GM19025 (cell line): ENCODE results near the gene RERE.
"Not testable (repeated sequence)": the region's sequence is repeated elsewhere in the genome, so short reads cannot be mapped to it uniquely, and the experiment has no call there.

ENCODE experiments used
- ATAC-seq: cut with Tn5 transposase; IDR thresholded peaks from one replicate; pipeline ENCODE4 v1.9.1; 2021; ENCODE audit warnings: mild to moderate bottlenecking, low read depth, moderate library complexity; ENCODE audit not compliant: unreplicated experiment

The RERE gene

DNA sequence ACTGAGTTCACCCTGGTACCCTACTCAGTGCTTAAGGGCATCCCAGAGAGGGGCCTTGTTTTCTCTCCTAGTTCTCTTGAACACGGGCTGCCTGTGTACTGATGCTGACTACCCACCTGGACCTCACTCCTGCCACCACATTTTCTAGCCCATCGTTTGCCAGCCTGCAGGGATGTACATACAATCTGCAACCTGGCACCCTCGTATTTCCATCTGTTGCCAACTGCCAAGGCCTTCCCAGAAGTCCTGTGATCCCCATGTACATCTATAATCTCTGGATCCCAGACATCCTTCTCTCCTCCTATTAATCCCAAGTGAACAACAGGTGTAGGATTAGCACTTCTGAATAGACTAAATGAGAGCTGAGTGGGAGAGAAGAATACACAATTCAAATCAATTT lies 287.5 kb downstream of the RERE start:
- no peak for ATAC-seq

DNA sequence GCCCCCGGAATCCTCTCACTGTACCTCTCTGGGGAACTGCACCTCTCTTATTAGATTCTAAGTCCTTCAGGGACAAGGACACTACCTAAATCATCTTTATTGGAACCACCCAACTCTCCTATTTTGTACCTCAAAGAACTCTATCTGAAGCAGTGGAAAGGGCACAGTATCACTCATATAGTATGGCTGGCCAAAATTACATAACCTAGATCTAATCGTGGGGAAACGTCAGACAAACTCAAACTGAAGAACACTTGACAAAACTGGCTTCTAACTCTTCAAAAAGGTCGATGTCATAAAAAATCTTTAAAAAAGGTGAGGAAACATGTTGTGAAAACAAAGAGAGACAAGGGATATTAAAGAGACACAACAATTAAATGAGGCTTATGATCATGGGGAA lies 289.5 kb downstream of the RERE start:
- no peak for ATAC-seq

DNA sequence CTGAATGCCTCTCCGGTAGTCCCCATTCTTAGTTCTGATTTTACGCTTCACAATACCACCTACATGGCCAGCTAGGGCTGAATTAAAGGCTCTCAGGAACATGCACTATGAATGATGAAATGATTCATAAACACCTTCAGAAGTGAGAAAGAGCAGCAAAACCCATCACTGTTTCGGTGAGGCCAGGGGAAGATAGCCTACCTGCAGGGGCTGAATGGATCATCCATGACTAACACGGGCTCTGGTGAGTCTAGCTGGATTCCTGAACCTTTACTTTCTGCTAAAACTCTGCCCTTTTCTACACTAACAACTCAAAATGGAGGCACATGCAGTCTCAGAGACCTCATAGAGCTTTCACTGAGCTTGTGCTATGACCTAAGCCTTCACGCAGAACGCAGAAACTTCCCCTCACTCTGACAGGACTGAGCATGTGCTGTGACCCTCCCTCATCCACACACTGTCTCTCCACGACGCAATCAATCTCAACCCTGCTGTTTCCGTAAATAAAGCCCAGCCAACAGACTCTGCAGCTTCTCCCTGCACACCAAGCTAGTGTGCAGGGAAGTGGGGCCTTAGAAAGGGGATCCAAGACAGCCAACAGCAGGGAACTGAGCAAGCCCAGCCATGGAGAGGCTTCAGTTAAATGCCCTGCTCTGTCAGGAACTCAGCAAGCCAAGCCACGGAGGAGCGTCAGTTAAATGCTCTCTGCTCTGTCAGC lies 291.7 kb downstream of the RERE start:
- ATAC-seq: no peak

DNA sequence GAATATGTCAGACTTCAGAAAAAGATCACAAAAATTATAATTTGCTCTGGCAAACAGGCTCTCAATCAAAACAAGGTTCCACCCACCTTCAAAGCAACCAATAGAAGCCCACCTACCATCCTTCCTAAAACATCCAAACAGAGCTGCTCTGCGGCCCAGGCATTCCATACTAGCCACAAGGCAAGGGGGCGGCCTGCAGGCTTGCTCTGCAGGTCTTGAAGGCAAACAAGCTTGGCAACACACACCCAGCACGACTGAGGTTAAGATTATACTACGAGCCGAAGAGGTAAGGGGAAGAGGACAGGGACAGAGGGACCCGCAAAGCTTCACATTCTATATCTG lies 292.3 kb downstream of the RERE start:
- no peak for ATAC-seq

DNA sequence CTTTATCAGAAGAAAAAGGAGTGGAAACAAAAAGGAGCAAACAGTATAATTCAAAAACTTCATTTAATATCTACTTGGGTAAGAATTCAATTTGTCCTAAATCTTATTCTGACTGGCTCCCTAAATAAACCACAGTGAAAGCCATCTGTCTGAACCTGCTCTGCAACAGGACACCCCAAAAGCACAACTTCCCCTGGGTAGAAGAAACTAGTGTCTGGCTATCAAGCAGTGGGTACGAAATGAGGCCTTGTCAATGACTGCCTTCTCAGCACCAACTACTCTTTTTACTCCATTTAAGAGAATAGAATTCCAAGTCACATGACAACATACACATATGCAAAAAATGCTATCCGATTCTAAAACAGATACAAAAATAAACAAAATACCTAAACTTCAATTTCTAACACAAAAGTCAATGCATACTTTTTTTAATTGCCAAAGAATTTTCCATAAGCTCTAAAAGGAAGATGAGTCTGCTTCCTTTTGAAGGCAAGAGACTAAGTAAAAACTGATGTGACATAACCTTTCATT lies 292.7 kb downstream of the RERE start:
- ATAC-seq: no peak

DNA sequence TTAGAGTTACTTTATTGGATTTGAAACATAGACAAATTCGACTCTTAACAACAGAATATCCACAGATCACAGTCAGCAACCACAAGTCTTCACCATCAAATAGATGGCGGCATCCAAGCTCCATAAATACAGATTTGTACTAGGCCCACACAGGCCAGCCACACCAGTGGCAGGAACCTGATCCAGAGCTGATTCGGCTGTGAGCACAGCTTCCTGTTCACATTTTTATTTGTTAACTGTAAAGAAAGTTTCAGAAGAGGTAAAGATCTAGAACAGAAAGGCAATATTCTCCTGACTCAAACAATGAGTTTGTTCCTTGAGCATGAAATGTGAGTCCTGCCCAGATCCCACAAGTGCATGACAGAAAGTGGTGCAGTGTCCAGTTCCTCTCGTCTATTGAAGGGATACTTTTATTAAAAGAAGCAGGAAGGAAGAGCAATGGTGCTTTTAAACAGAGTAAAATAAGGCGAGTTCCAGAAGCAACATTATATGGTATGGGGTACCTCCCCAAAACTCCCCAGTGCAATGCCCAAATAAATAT lies 293.7 kb downstream of the RERE start:
- no peak for ATAC-seq

DNA sequence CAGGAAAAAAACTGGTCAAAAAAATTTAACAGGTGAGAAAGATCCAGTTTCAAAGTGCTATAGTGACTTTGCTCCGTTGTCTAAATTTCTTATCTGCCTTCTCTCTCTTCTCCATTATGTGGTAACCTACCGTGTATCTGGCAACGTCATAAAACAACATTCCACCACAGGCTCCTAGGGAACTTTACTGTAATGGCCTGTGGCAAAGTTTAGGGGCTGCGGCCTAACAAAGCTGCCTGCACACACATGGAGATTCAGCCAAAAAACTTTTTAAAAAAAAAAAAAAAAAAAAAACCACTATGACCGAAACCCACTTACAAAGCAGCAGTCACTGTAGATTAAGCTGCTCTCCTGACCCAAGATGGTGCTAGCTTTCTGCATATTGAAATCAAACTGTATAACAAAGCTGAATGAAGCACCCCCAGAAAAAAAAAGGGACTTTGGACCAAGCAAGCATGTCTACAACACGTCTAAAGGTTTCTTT lies 296.9 kb downstream of the RERE start:
- ATAC-seq: no peak

DNA sequence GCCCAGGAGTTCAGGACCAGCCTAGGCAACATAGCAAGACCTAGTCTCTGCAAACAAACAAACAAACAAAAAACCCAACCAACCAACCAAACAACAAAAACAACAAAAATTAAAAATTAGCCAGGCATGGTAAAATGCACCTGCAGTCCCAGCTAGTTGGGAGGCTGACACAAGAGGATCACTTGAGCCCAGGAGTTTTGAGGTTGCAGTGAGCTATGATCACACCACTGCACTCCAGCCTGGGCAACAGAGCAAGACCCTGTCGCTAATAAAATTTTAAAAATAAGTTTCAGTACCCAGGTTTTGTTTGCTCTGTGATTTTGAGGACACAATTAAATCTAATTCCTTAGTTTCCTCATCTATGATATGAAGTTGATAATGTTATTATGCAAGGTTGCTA lies 298.3 kb downstream of the RERE start:
- ATAC-seq: no peak

DNA sequence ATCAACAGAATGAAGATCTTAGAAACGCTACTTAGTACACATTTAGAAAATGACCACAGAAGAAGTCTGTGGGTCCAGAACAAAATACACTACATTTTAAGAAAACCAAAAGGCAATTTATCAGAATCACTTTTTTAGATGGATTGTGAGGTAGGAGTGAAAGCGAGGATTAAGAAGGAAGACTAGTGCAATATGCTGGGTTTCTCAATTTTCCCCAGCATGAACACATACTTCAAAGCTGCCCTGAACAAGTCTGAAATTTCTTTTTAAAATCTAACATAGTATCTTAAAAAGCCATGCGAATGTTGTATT lies 299.0 kb downstream of the RERE start:
- ATAC-seq: no peak

DNA sequence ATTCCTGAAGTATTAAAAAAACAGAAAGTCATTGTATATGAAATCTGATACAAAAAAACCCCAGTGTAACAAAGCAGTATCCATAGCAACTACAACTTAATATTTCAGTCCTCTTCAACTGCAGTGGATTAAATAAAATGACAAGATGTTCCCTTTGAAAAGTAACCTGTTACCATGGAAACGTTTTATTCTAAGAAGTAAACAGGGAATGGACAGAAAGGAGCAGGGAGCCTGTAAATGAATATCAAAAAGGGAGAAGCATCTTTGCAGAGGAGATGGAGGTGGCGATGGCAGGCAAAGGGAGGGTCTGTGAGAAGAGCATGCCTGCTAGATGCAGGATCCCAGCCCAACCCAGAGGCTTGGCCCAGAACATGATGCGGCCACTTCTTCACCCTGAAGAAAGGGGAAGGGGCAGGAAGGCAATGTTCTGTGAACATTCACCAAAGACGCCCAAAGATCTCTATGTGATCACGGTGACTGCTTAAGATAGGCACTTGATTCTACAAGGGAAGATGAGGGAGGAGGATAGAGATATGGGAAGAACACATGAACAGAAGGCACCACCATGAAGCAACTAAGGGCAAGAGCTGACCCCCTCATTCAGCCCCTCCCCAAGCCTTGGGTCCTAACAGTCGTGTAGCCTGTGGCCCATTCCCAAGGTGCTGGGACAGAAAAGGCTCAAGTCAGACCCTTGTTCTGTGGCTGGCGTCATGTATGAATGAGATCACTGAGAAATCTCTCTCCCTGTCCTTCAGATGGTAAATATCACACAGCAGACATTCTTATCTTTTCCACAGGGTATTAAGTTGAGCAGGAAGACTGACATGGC lies 299.6 kb downstream of the RERE start:
- no peak for ATAC-seq

DNA sequence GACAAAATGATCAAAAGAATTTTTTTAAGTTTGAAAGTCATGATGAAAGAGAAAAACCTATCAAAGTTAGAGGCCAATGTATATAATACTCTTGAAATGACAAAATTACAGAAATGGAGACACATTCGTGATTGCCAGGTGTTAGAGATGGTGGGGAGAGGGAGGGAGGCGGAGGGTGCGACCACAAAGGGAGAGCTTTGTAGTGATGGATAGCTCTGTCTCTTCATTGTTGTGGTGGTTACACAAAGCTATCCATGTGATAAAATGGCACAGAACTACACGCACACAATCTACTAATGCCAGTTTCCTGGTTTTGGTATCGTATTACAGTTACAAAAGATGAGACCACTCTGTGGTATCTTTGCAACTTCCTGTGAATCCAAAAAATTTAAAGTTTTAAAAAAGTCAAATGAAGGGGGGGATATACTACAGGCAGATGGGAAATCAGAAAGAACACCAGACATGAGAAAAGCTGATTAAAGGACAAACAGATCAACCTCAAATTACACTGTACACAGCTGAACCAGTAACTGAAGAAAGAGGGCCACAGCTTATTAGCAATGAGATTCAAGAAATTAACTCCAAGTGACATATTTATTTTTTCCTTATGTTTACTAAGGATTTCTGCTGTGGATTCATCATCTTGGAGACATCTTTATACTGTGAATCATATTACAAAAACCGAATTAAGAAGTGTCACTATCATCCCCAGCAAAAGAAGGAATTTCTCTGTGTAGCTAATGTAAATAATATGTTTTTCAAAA lies 300.5 kb downstream of the RERE start:
- ATAC-seq: no peak

DNA sequence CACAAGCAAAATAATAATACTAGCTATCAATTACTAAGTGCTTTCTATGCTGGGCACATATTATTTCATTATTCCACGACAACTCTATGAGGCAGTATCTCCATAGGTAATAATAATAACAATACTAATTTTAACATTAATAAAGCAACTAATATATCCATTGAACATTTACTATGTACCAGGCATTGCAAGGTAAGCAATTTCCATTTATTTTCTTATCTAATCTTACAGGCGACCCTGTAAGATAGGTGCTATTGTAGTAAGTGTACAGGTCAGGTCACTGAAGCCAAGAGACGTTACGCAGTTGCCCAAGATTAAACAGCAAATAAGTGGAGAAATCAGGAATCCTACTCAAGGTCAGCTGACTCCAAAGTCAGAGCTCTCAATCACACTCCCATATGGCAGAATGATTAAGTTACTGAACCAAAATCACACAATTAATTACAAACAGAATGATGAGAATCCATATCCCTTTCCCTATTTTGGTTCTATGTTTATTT lies 301.1 kb downstream of the RERE start:
- ATAC-seq: no peak

DNA sequence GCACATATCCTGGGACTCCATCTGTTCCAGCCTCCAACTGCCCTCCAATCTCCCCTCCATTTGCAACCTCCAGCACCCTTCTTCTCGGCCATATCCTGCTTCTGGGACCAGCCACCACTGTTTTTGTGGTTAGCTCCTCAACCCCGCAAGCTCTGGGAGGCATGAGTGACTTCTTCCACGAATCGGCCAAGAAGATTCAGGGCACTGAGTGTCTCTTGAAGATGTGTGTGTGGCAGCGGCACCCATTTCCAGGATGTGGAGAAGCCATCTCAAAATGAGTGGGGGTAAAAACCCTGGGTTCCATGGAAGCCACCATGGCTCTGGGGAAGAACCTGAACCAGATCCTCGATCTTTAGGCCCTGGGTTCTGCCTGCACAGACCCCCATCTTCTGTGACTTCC lies 304.9 kb downstream of the RERE start:
- ATAC-seq: no peak

DNA sequence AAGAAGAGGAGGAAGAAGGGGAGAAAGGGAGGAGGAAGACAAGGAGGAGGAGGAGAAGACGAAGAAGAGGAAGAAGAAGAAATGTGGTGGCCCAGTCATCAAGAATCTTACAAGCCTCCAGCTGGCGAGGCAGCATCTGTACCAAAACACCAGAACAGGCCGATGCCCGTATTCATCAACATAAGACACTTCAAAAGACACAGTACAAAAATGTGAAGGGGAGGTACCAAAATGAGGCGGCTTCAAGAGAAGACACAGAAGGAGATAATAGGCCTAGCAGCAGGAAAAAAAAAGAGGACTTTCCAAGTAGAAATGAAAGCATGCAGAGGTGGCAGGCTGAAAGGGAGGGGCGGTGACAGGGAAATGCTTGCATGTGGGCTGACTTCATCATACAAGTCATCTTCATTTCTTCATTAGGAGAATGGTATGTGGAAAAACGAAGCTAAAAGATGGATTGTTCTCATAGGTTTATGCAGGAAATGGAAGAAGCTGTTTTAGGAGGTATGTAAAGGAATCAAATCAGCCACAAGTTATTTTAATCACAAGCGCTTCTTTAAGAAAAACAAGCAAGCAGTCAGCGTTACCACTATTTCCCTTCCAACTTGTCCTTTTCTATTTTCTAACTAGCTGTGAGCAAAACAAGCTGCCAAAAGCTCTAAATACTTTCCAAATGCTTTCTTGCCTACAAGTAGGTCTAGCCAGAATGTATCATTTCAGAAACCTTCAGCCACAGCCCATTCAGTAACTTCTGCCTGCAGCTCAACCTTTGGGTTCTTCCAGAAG lies 307.2 kb downstream of the RERE start:
- no peak for ATAC-seq

DNA sequence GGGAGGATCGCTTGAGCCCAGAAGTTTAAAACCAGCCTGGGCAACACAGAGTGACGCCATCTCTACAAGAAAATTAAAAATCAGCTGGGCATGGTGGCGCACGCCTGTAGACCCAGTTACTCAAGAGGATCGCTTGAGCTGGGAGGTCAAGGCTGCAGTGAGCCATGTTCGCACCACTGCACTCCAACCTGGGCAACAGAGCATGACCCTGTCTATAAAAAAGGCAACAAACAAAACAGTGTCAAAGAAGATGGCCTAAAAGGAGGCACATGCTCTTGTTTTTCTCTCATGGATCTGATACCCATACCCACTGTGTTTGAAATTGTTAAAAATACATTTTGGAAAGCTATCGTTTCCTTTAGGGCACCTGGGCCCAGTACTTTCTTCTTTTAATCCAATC lies 307.9 kb downstream of the RERE start:
- no peak for ATAC-seq

DNA sequence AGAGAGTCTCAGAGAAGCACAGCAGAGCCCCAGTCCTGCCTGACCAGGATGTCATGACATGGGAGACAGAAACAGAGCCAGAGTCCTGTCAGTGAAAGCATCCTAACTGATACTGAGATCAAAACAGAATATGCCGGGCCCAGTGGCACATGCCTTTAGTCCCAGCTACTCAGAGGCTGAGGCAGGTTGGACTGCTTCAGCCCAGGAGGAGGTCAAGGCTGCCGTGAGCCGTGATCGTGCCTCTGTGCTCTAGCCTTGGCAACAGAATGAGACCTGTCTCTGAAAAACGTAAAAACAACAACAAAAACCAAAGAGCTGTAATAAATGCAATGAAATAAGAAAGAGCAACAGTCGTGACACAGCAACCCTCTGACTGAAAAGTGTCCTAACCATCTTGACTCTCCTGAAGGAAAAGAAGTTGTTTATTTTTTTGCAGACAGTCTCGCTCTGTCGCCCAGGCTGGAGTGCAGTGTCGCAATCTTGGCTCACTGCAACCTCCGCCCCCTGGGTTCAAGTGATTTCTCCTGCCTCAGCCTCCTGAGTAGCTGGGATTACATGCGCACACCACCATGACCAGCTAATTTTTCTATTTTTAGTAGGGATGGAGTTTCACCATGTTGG lies 310.3 kb downstream of the RERE start:
- no peak for ATAC-seq

DNA sequence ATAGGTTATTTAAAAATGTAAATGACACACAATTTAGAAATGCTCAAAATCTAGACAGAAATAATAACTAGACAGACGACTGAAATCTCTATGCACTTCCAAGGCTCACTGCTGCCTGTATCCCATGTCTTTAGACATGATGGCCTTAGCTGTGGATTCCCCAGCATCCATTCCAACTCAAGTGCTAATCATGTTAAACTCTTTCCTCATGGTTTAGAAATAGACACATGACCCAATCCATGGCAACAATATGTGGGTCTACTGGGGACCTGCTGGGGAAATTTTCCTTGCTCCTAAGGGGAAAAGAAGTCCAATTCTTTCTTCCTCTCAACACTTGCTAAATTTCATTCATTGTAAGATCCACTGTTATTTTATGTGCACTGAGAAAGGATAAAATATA lies 311.0 kb downstream of the RERE start:
- no peak for ATAC-seq

DNA sequence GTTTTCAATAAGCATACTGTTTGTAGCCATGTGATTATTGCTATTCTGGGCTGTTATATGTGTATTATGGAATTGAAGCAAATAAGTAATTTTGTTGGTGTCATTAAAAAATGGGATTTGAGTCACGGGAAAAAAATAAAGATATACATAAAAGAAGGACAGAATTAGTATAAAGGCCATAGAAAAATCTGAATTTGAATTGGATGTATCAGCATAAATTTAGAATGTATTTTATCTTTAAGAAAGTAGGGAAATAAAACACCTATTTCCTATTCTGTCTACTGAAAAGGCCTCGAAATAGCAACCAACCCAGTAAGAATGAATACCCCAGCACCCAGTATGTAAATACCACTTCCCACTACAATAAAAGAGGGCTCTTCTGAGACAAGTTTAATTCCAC lies 313.6 kb downstream of the RERE start:
- ATAC-seq: no peak

DNA sequence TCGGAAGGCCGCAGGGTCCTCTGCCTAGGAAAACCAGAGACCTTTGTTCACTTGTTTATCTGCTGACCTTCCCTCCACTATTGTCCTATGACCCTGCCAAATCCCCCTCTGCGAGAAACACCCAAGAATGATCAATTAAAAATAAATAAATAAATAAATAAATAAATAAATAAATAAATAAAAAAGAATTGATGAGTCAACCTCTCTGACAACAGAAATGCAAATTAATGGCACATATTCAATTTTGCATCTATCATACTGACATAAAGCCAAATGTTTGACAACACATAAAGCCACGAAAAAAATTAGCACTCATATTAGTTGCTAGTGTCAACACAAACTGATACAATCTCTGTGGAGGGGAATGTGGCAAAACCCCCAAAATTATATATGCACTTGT lies 314.5 kb downstream of the RERE start:
- not testable (repeated sequence) for ATAC-seq
